AG20443 (cell line): Measurements from ENCODE around the gene ZFC3H1.
"Not testable (repeated sequence)": the region's sequence is repeated elsewhere in the genome, so short reads cannot be mapped to it uniquely, and the experiment has no call there.

Experiments used
- DNase-seq: peaks from one replicate; pipeline ENCODE4 v3.0.0; 2012; ENCODE audit warnings: low spot score, mixed read lengths

Gene ZFC3H1

GRCh38 chr12:71581206-71581605 lies 82.4 kb downstream of the ZFC3H1 start:
- DNase-seq, result no peak

GRCh38 chr12:71578694-71579258 lies 84.9 kb downstream of the ZFC3H1 start:
- DNase-seq, result no peak

GRCh38 chr12:71576496-71576895 lies 87.2 kb downstream of the ZFC3H1 start:
- DNase-seq, result no peak

GRCh38 chr12:71569885-71570284 lies 93.8 kb downstream of the ZFC3H1 start:
- DNase-seq, result not testable (repeated sequence)

DNA sequence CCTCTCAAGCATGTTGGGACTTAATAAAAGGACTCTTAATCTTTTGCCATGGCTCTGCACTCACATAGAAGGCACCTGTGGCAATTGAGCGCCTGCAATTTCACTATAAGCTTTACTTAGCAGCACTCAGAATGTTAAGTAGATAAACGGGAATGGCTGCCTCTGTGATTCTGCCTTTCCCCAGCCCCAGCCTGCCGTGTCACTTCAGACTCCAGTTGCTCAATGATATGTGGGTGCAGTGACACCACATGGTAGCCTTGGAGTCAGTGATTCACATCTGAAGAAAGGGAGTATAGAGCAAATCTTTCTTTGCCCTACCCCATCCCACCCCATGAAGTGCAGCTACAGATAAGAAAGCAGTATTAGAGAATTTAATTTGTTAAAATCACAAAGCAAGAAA lies 96.1 kb downstream of the ZFC3H1 start:
- DNase-seq, result no peak

DNA sequence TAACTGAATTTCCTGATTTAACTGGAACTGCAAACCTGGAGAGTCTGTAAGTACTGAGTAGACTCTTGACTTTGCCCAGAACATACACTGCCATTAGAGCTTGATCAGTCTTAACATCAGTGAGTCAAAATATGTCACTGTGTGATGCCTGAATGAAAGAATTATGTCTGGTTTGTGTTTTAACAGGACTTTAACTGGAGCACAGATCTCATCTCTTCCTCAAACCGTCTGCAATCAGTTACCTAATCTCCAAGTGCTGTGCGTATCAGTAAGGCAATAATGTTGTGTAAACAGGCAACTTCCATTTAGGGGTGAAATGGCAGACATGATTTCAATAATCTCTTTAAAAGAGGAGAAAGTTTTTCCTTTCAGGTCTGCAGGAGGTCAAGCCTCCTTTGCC lies 97.0 kb downstream of the ZFC3H1 start:
- no peak for DNase-seq

- no peak for DNase-seq
Measured at GRCh38 chr12:71565535-71565934, 98.1 kb downstream of the ZFC3H1 start.

DNA sequence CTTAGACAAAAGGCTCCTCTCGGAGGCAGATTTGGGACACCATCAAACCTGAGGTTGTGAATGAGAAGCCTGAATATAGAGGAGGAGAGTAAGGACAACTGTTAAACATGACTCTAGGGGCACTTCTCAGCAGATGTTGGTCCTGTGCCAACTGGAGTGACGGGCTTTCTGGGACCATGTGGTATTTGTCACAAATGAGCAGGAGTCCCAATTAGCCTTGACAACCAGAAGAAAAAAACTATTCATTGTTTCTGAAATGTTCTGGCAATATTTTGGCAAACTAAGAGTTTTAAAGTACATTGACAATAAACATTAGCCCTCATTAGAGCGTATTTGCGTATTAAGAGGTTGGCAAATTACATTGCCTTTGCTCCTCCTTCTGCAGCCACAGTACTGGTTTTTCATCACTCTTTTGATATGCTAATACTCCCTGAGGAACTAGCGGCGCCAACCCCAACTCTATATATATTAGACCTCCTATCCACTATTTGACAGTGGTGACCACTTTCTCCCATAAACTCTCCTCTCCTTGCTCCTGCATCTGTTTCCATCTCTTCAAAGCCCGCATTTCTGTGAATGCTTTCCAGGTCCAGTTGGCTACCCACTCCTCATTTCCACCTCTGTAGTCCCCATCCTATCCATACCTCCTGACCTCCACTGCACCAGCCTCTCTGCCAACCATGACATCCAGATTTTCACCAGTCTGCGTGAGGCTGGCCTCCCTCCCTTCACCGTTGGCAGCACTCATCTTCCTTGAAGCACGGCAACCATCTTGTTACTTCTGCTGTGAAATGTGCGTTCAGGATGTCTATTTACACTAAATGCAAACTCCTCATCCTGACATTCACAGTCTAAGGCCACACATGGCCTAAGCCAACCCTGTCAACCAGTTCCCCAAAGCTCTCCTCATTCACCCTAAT lies 100.7 kb downstream of the ZFC3H1 start:
- no peak for DNase-seq
